Stimulated activated CD4-positive, alpha-beta T cell treated with anti-CD3 and anti-CD28 coated beads, Interleukin-1b, Interleukin-23, amount 100 ng/mL, for 48 hours (primary cell): ENCODE measurements around the gene FLCN.

Source experiments
- DNase-seq: peaks from one replicate; pipeline ENCODE4 v3.0.0-alpha.2; 2020

FLCN gene

GRCh38 chr17:17183744-17184143, 53.2 kb downstream of the FLCN start:
- DNase-seq, result no peak

GRCh38 chr17:17182598-17183136, 54.3 kb downstream of the FLCN start:
- no peak for DNase-seq

- DNase-seq, result no peak
Observed at GRCh38 chr17:17181666-17182597, 55.0 kb downstream of the FLCN start.

- no peak for DNase-seq
Observed at GRCh38 chr17:17180741-17181525, 56.0 kb downstream of the FLCN start.

GRCh38 chr17:17180141-17180603, 56.8 kb downstream of the FLCN start:
- peak; percentile 17 for DNase-seq

- no peak for DNase-seq
Observed at GRCh38 chr17:17179371-17179827, 57.6 kb downstream of the FLCN start.

- DNase-seq, result no peak
Observed at GRCh38 chr17:17177176-17177575, 59.8 kb downstream of the FLCN start.

- no peak for DNase-seq
Observed at GRCh38 chr17:17176341-17176740, 60.6 kb downstream of the FLCN start.

GRCh38 chr17:17175917-17176316, 61.1 kb downstream of the FLCN start:
- DNase-seq, result no peak

- no peak for DNase-seq
Observed at GRCh38 chr17:17175340-17175739, 61.6 kb downstream of the FLCN start.

- DNase-seq, result no peak
Observed at GRCh38 chr17:17173921-17174320, 63.0 kb downstream of the FLCN start.

- DNase-seq, result no peak
Observed at GRCh38 chr17:17172990-17173389, 64.0 kb downstream of the FLCN start.

- DNase-seq, result no peak
Observed at GRCh38 chr17:17172001-17172939, 64.7 kb downstream of the FLCN start.

GRCh38 chr17:17171186-17171585, 65.8 kb downstream of the FLCN start:
- no peak for DNase-seq

GRCh38 chr17:17170346-17170985, 66.5 kb downstream of the FLCN start:
- no peak for DNase-seq

- no peak for DNase-seq
Observed at GRCh38 chr17:17169396-17169795, 67.6 kb downstream of the FLCN start.

- no peak for DNase-seq
Observed at GRCh38 chr17:17168401-17168800, 68.6 kb downstream of the FLCN start.

- DNase-seq, result no peak
Observed at GRCh38 chr17:17167986-17168385, 69.0 kb downstream of the FLCN start.

GRCh38 chr17:17167356-17167755, 69.6 kb downstream of the FLCN start:
- no peak for DNase-seq

- no peak for DNase-seq
Observed at GRCh38 chr17:17166446-17166845, 70.5 kb downstream of the FLCN start.

- no peak for DNase-seq
Observed at GRCh38 chr17:17165666-17166308, 71.2 kb downstream of the FLCN start.
